CD4-positive, alpha-beta T cell treated with Interleukin-4 for 4 hours (primary cell): ENCODE data around the gene MAGEA8.
"Not testable (repeated sequence)": the region's sequence is repeated elsewhere in the genome, so short reads cannot be mapped to it uniquely, and the experiment has no call there.

Source experiments
- DNase-seq: peaks from one replicate; pipeline ENCODE4 v3.0.0-alpha.2; 2020

Gene MAGEA8

DNA sequence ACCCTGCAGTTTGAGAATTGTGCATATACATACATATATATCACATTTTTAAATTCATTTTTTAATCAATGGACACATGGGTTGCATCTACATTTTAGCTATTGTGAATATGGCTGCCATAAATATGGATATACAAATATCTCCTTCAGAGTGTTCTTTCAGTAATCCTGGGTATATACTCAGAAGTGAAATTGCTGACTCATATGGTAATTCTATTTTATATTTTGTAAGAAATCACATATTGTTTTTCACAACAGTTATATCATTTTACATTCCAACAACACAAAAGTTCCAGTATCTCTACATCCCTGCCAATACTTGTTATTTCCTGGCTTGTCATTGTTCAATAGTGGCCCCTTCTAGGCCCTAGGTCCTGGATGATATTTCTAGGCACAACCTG lies 27.7 kb downstream of the MAGEA8 start:
- DNase-seq = no peak

- DNase-seq = no peak
These were observed 28.6 kb downstream of the MAGEA8 start for GRCh38 chrX:149909324-149910177.

DNA sequence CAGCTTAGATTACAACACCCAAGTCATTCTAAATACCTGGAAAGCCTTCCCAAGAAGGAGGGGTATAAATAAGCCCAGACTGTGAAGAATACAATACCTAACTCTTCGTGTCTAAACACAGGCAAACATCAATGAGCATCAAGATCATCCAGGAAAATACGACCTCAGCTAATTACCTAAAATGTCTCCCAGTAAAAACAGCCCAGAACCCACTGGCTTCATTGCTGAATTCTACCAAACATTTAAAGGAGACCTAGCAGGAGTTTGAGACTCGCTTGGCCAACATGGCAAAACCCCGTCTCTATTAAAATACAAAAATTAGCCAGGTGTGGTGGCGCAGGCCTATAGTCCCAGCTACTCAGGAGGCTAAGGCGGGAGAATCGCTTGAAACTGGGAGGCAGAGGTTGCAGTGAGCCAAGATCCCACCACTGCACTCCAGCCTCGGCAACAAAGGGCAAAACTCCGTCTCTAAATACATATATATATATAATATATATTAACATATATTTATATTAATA lies 29.3 kb downstream of the MAGEA8 start:
- no peak for DNase-seq

DNA sequence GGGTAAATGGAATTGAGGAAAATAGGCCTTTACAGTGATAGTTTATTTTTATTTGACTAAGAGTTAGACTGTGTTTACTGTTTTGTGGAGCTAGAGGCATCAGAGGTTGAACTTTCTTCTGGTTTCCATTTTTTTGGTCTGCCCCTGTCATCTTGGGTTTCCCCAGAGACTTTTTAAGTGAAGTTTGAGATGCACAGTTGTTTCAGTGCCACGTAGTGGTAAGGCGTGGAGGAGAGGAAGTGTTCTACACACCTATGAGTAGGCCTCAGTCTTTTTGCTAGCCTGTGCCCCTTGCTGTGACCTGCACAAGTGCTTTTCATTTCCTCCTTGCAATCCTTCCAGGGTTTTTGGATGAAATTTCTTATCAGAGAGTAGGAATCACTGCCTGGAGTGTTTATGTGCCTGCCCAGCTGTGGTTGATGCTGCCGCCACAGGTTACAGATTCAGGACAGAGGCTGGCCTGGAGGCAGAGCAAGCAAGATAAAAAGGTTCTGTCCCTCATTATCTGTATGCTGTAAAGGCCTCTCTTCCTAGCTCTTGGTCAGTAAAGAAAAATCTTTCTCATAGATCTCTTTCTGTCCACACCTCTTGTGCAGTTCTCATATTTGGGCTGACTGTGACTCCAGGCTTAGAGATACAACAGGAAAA lies 35.9 kb downstream of the MAGEA8 start:
- peak; percentile 3 for DNase-seq

GRCh38 chrX:149923836-149924235 lies 42.9 kb downstream of the MAGEA8 start:
- DNase-seq = not testable (repeated sequence)

DNA sequence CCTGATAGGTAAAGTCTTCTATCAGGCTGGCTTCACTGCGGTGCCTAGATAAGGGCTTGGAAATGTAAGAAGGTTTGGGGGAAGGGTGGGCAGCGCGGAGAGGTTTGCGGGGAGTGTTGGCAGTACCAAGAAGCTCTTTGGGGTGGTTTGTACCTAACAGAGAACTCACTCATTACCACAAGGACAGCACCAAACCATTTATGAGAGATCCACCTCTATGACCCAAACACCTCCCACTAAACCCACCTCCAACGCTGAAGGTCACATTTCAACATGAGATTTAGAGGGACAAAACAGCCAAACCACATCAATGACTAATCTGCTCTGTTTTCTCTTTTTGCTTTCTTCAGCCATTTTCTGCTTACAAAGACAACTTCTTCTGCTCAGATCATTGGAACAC lies 43.5 kb downstream of the MAGEA8 start:
- DNase-seq = not testable (repeated sequence)

- not testable (repeated sequence) for DNase-seq
These were observed 46.4 kb downstream of the MAGEA8 start for GRCh38 chrX:149927245-149927963.

- DNase-seq = not testable (repeated sequence)
These were observed 46.9 kb downstream of the MAGEA8 start for GRCh38 chrX:149927964-149928258.

- DNase-seq = not testable (repeated sequence)
These were observed 47.7 kb downstream of the MAGEA8 start for GRCh38 chrX:149928635-149929034.

- not testable (repeated sequence) for DNase-seq
These were observed 48.4 kb downstream of the MAGEA8 start, which contains the start of gene HSFX4 for GRCh38 chrX:149929400-149929799. Gene HSFX4, plus strand, starts transcription at chrX:149929573. Its CDS starts 72 bp downstream, at chrX:149929645.

DNA sequence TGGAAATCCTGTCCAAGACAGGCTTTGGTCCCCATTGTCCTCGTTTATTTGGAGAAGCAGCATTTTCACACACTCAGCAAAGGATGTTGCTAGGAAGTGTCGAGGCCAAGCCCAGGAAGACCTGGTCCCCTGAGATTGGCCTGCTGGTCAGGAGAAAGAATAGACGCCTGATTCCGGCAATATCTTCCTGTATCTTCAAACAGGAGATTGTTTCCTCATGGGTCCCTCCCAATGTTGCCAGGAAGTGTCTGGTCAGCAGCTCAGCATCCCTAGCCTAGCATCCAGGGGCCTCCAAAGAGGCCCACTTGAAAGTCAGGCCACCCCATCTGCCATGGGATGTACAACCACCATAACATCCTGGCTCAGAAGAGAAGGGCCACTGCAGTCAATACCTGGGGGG lies 50.4 kb downstream of the MAGEA8 start:
- DNase-seq = not testable (repeated sequence)

DNA sequence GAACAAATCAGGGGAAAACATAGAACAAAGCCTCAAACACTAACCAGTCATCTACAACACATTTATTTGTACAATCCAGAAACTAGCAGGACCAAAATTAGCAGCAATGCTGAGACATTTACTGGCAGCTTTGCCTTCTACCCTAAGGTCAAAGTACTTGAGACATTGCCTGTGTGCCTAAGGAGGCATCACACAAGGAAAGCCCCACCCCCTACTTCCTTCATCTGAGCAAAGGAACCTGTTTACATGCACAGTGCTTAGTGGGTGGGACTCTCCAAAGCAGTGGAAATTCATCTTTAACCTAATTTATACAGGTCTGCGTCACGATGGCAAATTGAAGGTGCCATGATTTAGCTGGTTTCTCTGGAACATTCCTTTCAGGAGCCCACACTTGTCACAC lies 51.2 kb downstream of the MAGEA8 start:
- DNase-seq = not testable (repeated sequence)

DNA sequence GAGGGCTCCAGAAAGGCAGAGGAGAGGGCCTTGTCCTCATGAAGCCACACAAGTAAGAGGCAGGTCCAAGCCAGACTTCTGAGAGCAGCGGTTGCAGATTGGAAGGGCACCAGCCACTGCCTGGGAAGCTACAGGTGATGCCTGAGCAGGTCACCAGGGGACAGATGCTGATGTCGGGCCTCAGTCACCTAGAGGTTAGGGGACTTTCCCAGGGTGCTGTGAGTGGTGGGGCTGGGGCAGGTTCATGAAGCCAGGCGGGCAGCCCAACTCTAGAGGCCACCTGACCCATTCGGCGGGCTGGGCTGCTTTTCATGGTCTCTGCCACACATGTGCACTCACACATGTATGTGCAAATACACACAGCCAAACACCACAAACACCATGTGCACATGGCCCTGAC lies 52.0 kb downstream of the MAGEA8 start:
- DNase-seq = not testable (repeated sequence)

DNA sequence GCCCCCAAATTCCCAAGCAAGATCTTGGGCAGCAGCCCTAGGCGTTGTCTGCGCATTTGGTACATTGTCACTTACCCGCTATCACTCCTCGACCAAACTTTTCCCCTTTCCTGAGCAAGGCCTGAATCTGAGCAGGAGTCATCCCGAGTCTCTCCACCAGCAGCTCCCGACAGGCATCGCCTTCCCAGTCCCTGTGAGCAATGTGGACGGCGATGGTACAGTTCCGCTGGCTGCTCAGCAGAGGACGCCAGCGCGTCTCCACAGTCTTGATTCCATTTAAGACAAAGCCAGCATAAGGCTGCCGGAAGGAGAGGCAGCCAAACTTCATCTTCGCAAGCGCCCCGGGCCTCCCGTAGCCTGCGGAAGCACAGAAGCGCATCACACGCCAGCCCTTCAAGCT lies 52.6 kb downstream of the MAGEA8 start:
- not testable (repeated sequence) for DNase-seq
